ENCODE data around the gene WTIP.

WTIP gene

GRCh38 chr19:34490141-34490766, 8.7 kb downstream of the WTIP start:
- H3K27me3 ChIP-seq (ENCODE audit: insufficient read depth, low read depth, severe bottlenecking): no peaks in the 10 kb centered on the region
- TF ChIP-seq CTCF (IDR thresholded peaks at IDR 0.05; ENCODE audit: low read depth, low read length): no peak

DNA sequence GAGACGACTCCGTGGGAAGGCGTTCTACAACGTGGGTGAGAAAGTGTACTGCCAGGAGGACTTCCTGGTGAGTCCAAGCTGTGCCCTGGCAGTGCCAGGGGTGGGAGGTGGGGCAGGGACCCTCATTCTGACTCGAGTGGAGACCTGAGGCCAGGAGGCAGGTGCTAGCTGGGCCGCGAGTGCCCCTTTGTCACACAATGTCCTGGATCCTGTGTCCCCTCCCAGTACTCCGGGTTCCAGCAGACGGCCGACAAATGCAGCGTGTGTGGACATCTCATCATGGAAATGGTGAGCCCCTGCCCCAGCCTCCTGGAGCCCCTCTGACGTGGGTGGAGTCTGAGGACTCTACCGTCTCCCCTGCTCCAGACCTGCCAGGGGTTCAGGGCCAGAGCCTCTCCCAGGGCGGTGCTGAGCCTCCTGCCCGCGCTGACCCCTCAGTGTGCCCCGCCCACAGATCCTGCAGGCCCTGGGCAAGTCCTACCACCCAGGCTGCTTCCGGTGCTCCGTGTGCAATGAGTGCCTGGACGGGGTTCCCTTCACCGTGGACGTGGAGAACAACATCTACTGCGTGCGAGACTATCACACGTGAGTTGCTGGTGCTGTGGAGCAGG, 11.6 kb downstream of the WTIP start:
- H3K27ac ChIP-seq: no peak overlapping the region
- no peaks in the 10 kb centered on the region for H3K27me3 ChIP-seq (ENCODE audit: insufficient read depth, low read depth, severe bottlenecking)
- DNase-seq: no peak
- H3K36me3 ChIP-seq: no peaks in the 10 kb centered on the region
- H3K9me3 ChIP-seq (ENCODE audit: severe bottlenecking): no peaks in the 10 kb centered on the region
- no peak for TF ChIP-seq CTCF (IDR thresholded peaks at IDR 0.05; ENCODE audit: low read depth, low read length)
- H3K4me3 ChIP-seq (ENCODE audit: low read depth, low read length): no peak overlapping the region

More at GRCh38 chr19:34490141-34490766, 8.7 kb downstream of the WTIP start:
- Histone ChIP-seq H3K4me3 (ENCODE audit: low read depth, low read length) (no peak overlapping the region), H3K27ac (no peak overlapping the region), H3K9me3 (ENCODE audit: severe bottlenecking) (no peaks in the 10 kb centered on the region), H3K36me3 (no peaks in the 10 kb centered on the region)
- DNase-seq: no peak

GRCh38 chr19:34493649-34494044, 12.1 kb downstream of the WTIP start:
- no peaks in the 10 kb centered on the region for H3K27me3 ChIP-seq (ENCODE audit: insufficient read depth, low read depth, severe bottlenecking)
- DNase-seq: no peak
- H3K27ac ChIP-seq: no peak overlapping the region
- no peaks in the 10 kb centered on the region for H3K9me3 ChIP-seq (ENCODE audit: severe bottlenecking)
- TF ChIP-seq CTCF (IDR thresholded peaks at IDR 0.05; ENCODE audit: low read depth, low read length): no peak
- H3K36me3 ChIP-seq: no peaks in the 10 kb centered on the region
- H3K4me3 ChIP-seq (ENCODE audit: low read depth, low read length): no peak overlapping the region

- Histone ChIP-seq H3K27ac (no peak overlapping the region), H3K4me3 (ENCODE audit: low read depth, low read length) (no peak overlapping the region), H3K36me3 (no peaks in the 10 kb centered on the region), H3K9me3 (ENCODE audit: severe bottlenecking) (no peaks in the 10 kb centered on the region), H3K27me3 (ENCODE audit: insufficient read depth, low read depth, severe bottlenecking) (no peaks in the 10 kb centered on the region)
- no peak for TF ChIP-seq CTCF (IDR thresholded peaks at IDR 0.05; ENCODE audit: low read depth, low read length)
- DNase-seq: no peak
Measured at GRCh38 chr19:34494601-34495000, 13.0 kb downstream of the WTIP start.

GRCh38 chr19:34495416-34495815, 13.9 kb downstream of the WTIP start:
- Histone ChIP-seq H3K36me3 (no peaks in the 10 kb centered on the region), H3K27me3 (ENCODE audit: insufficient read depth, low read depth, severe bottlenecking) (no peaks in the 10 kb centered on the region), H3K4me3 (ENCODE audit: low read depth, low read length) (no peak overlapping the region), H3K9me3 (ENCODE audit: severe bottlenecking) (no peaks in the 10 kb centered on the region), H3K27ac (no peak overlapping the region)
- TF ChIP-seq CTCF (IDR thresholded peaks at IDR 0.05; ENCODE audit: low read depth, low read length): no peak
- no peak for DNase-seq
